Measurements from ENCODE around the gene ZNF609. TPM values are rescaled to one million over a fixed set of nuclear protein-coding genes. Genes with fewer than 3 reads are reported as not detected.
A peak's percentile ranks its signal among the peaks of the same experiment; 100 is the strongest.

Gene ZNF609
- polyA plus RNA-seq, 3 donors: 33.6 to 36.4 (median 34.3) TPM

- DNase-seq (ENCODE audit: low read depth in 3 of 3, low spot score in 2 of 3): no peak
Observed at GRCh38 chr15:64535460-64536243, 75.3 kb downstream of the ZNF609 start.

GRCh38 chr15:64536244-64536836, 76.0 kb downstream of the ZNF609 start:
- no peak for DNase-seq (ENCODE audit: low read depth in 3 of 3, low spot score in 2 of 3)

- no peak for DNase-seq (ENCODE audit: low read depth in 3 of 3, low spot score in 2 of 3)
Observed at GRCh38 chr15:64542091-64542490, 81.7 kb downstream of the ZNF609 start.

- DNase-seq (ENCODE audit: low read depth in 3 of 3, low spot score in 2 of 3): no peak
Observed at GRCh38 chr15:64544450-64544849, 84.1 kb downstream of the ZNF609 start.

GRCh38 chr15:64547275-64547674, 86.9 kb downstream of the ZNF609 start:
- no peak for DNase-seq (ENCODE audit: low read depth in 3 of 3, low spot score in 2 of 3)

- DNase-seq (ENCODE audit: low read depth in 3 of 3, low spot score in 2 of 3): no peak
Observed at GRCh38 chr15:64548235-64548634, 87.9 kb downstream of the ZNF609 start.

- DNase-seq (ENCODE audit: low read depth in 3 of 3, low spot score in 2 of 3): no peak
Observed at GRCh38 chr15:64549860-64550259, 89.5 kb downstream of the ZNF609 start.

- DNase-seq (ENCODE audit: low read depth in 3 of 3, low spot score in 2 of 3): no peak
Observed at GRCh38 chr15:64552281-64552948, 92.0 kb downstream of the ZNF609 start.

GRCh38 chr15:64558460-64559179, 98.2 kb downstream of the ZNF609 start:
- no peak for DNase-seq (ENCODE audit: low read depth in 3 of 3, low spot score in 2 of 3)

- DNase-seq (ENCODE audit: low read depth in 3 of 3, low spot score in 2 of 3): no peak
Observed at GRCh38 chr15:64559243-64559642, 98.9 kb downstream of the ZNF609 start.

- no peak for DNase-seq (ENCODE audit: low read depth in 3 of 3, low spot score in 2 of 3)
Observed at GRCh38 chr15:64560501-64560900, 100.1 kb downstream of the ZNF609 start.

GRCh38 chr15:64560998-64561397, 100.6 kb downstream of the ZNF609 start:
- no peak for DNase-seq (ENCODE audit: low read depth in 3 of 3, low spot score in 2 of 3)

GRCh38 chr15:64562003-64562640, 101.7 kb downstream of the ZNF609 start:
- no peak for DNase-seq (ENCODE audit: low read depth in 3 of 3, low spot score in 2 of 3)

- DNase-seq (ENCODE audit: low read depth in 3 of 3, low spot score in 2 of 3): no peak
Observed at GRCh38 chr15:64566102-64566501, 105.7 kb downstream of the ZNF609 start.

GRCh38 chr15:64566629-64567427, 106.5 kb downstream of the ZNF609 start:
- DNase-seq (ENCODE audit: low read depth in 3 of 3, low spot score in 2 of 3): peak in 2 of 3 donors; percentile 21 to 24

GRCh38 chr15:64568765-64569164, 108.4 kb downstream of the ZNF609 start:
- DNase-seq (ENCODE audit: low read depth in 3 of 3, low spot score in 2 of 3): no peak

- no peak for DNase-seq (ENCODE audit: low read depth in 3 of 3, low spot score in 2 of 3)
Observed at GRCh38 chr15:64571857-64572291, 111.5 kb downstream of the ZNF609 start.

GRCh38 chr15:64572856-64573255, 112.5 kb downstream of the ZNF609 start:
- no peak for DNase-seq (ENCODE audit: low read depth in 3 of 3, low spot score in 2 of 3)

- no peak for DNase-seq (ENCODE audit: low read depth in 3 of 3, low spot score in 2 of 3)
Observed at GRCh38 chr15:64574301-64575017, 114.1 kb downstream of the ZNF609 start.
